ENCODE data around the gene PC.

GRCh38 chr11:66938582-66939135 is 19.5 kb downstream of the PC start:
- TF ChIP-seq CTCF (optimal IDR thresholded peaks at IDR 0.05 in 1 of 3, IDR thresholded peaks at IDR 0.05 in 1 of 3, conservative IDR thresholded peaks at IDR 0.05 in 1 of 3; ENCODE audit: extremely low read depth in 1 of 3, insufficient read depth in 2 of 3, low read length in 3 of 3) (no peak), EZH2 (IDR thresholded peaks at IDR 0.05; ENCODE audit: low read length) (no peak)
